GM18907 (cell line): ENCODE results near the gene COL2A1.

ENCODE experiments used
- ATAC-seq: cut with Tn5 transposase; IDR thresholded peaks from one replicate; pipeline ENCODE4 v1.9.1; 2021; ENCODE audit warnings: mild to moderate bottlenecking, moderate library complexity; ENCODE audit not compliant: unreplicated experiment

Gene COL2A1

DNA sequence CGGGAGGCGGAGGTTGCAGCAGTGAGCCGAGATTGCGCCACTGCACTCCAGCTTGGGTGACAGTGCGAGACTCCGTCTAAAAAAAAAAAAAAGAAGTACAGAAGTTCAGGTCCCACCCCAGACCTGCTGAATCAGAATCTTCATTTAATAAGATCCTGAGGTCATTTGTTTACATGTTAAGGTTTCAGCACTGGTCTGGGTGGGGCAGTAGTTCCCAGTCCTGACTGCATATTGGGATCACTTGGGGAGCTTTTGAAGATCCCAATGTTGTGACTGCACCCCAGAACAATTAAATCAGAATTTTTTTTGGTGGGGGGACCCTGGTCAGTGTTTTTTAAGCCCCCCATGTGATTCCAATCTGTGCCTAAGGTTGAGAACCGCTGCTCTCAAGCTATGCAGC lies 11.7 kb upstream of the COL2A1 start:
- ATAC-seq = no peak

DNA sequence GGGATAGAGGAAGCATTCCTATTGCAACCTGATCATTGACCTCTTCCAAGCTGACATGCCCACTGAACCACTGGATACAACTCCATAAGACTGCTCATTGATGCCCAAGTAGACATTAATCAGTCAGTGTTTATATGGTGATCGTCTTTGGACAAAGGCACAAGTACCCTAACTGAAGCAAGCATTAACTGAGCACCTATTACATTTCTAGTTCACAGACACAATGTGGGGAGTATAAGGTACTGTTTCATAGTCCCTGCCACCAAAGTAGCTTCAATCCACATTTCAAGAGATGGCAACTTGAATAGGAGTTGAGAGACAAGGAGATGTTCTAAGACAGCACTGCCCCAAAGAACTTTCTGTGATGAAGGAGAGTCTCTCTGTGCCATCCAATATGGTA lies 10.9 kb upstream of the COL2A1 start:
- no peak for ATAC-seq

DNA sequence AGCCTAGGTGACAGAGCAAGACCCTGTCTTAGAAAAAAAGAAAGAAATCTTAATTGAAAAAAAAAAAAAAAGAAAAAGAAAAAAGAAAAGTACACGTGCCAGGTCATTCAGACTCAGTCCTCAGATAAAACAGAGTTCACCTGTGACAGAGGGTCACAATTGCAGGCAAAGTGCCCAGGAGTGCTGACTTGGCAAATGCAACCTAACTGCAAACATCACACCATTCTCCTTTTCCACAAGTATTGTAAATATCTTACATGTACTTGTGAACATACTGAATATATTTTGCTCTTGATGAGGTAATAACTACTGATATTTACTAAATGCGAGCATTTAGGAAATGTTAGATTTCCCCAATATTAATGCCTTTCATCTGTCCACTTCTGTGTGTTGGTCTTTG lies 9.0 kb upstream of the COL2A1 start:
- ATAC-seq = no peak

DNA sequence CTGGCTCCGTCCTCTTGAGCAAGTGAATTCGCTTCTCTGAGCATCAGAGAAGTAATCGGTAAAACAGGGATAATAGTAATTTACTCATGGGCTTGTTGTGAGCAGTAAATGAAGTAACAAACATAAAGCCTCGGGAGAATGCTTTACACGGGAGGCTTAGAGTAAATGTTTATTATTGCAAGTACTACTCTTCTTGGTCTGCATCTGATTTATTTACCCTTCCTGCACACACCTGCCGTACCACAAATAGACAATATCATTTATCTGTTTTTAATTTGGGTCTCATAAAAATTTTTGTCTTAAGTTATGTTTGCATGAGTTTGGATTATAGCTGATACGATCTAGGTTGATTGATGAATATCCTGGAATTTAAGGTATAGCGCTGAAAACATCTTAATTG lies 7.8 kb upstream of the COL2A1 start:
- ATAC-seq = no peak

DNA sequence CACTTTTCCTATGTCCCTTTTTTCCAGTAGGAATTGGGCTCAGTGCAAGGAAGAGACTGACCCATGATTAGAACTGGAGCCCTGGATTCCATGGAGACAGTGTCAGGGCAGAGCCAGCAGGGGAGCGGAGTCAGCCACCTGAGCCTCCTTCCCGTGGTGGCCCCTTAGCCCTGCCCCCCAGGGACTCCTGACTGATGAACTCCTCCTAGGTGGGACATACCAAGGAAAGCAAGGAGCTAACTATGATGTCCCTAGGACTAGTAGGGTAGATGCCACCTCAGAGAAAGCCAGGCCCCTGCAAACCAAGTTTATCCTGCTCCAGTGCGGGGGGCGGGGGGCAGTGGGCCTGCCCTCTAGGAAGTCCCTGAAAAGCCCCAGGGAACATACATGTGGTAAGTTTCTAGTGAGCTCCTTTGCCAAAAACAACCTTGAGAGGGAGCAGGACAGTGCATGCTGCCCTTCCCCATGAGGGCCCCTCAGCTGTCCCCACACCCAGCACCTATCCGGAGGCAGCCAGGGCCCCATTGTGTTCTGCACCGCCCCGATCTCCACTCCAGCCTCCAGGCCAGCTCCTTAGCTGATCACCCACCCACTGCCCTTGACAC lies 6.2 kb upstream of the COL2A1 start:
- ATAC-seq = no peak

DNA sequence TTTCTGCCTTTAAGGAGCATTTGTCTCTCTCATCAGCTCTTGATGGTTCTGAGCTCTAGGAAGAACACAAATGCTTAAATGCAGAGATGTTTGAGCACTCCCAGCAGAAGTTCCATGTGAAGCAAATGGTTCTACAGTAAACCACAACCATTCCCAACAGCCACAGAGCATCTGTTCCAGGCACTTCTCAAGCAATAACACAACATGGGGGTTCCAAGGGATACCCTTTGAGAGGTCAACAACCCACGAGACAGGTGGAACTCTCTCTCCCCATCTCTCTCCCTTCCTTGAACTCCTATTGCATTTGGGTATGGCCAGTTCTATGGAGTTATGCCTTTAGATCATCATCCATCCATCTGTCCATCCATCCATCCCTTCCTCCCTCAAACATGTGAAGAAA lies 5.2 kb upstream of the COL2A1 start:
- no peak for ATAC-seq

DNA sequence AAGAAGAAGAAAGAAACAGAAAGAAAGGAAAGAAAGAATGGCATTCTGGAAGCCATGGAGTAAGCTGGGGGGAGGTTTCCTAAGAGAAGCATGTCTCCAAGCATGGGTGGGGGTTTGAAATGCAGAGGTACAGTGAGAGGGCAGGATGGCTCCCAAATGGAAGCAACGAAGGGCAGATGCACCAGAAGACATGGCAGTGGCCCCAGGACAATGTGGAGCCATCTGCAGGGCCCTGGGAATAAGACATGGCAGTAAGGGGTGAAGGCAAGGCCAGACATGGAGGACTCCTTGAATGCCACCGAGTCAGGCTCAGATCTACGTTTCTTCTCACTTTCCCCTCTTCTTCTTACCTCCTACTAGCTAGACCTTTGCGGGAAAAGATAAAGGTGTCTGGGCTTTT lies 4.7 kb upstream of the COL2A1 start:
- ATAC-seq = no peak

DNA sequence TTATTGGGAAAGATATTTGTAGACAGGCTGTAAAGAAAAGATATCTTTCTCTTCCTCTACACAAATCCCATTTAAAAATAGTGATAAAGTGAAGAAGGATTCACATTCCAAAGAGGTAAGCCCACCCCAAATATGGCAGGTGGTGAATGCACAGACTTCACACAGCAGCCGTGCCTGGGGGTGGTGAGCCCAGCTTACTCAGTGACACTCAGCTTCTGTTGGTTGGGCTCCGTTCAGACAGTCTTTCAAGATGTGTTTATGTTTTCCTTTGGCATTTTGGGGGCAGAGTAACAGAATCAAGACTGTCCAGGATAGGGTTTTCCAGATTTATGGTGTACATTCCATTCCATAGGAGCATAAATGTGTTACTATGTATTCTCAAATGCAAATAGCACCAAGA lies 4.1 kb upstream of the COL2A1 start:
- no peak for ATAC-seq

DNA sequence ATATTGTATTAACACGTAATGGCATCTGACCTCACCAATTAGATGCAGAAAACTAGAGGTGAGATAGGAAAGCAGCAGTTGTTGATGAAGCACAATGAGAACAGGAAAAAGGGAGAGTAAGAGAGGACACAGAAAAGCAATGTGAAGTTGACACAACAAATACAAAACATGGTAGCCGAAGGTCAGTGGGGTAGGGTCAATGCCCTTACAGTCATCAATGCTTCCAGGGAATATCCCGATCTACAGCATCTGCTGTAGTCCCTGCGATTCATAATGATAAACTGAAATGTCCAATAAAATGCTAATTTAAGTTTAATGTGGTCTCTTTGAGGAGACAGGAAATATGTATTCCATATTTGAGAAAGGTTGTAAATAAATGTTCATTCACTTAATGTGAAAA lies 2.9 kb upstream of the COL2A1 start:
- ATAC-seq = no peak

DNA sequence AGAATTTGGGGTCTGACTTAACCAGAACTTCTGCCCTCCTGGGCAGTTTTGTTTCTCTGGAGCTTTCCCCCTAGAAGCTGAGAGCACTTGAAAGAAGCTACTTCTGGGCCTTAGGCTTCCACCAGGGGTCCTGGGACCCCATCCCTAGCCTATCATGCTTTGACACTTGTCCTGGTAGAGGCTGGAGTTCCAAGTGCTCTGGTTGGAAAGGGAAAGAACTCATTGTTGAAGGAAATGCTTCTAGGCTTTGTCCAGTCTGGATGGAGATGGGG lies 1.4 kb upstream of the COL2A1 start:
- no peak for ATAC-seq

DNA sequence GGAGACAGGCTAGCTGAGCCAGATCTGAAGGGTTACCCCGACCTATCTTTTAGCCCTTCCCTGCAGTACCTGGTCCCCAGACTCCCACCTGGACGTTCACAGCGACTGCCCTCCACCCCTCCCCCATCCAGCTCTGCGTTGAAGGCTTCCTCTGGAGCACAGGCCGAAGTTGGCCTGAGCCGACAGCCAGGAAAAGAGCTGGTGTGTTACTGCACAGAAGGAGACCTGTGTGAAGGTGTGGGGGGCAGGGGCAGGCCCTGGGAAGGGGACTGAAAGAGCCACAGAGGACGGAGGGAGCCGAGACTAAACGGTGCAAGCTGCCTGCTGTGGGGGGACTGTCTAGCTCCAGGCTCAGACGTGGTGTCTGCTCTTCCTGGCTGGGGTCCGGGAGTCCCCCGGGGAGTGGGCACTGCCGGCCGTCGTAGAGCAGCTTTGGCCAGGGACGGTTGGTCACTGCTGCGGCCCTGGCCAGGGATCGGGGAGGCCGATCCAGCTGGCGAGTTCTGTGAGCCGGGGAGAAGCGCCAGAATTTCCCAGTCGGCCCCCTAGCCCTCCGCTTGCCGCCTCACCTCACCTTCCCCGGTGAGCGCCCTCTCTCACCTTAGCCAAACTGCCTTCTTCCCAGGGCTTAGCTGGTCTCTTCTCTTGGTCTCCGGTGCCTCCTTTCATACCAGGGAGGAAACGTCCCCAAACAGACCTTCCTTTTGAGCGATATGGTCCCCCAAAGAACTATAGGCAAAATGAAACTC lies 899 bp upstream of the COL2A1 start:
- ATAC-seq = no peak

DNA sequence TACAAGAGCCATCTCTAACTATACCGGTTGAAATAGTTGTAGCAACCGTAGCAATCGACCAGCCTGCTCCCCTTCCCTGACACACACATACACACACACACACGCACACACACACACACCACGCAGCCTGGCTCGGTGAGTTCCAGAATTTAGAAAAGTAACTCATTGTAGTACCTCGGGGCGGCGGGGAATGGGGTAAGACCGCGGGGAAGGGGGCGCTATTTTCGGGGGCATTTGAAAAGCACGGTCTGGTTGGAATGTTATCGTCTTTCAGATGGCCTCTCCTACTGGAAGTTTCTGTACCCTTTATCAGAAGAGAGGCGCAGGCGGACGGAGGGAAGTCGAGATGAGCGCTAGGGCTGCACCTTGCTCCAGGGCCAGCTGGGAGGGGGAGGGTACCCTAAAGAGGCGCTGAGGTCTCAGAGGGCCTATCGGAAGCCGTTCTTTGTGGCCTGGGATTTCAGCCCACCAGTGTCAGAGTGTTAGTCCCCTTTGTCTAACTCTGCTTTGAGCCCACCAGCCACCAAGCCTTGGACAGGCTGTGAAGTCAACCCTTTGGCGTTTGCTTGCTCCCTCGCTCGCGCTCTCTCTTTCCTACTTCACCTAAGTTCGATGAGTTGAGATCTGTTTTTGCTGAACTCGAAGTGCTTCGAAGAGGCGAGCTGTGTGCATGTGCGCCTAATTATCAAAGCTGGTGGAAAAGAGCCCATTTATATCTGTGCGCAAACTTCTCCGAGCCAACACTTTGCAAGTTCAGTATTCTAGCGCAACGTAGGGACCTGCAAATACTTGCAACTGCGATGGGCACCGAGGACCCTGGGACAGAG lies 837 bp downstream of the COL2A1 start:
- no peak for ATAC-seq

DNA sequence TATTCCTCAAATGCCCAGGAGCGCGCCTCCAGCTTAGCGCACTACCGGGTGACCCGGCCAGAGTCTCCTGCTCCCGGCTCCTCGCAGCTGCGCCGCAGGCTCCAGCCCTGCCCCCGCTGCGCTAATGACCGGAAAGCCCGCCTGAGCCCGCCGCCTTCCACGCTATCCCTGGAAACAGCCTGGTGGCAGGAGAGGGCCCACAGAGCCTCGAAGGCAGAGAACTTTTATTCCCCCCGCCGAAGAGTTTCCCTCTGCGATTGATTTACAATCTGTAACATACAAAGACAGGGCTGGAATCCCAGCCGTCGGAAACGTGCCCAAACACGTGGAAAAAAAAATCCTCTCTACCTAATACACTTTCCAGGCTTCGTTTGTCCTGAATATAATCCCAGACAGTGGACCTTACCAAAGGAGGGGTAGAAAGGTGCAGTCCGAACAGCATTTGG lies 1.5 kb downstream of the COL2A1 start:
- no peak for ATAC-seq

DNA sequence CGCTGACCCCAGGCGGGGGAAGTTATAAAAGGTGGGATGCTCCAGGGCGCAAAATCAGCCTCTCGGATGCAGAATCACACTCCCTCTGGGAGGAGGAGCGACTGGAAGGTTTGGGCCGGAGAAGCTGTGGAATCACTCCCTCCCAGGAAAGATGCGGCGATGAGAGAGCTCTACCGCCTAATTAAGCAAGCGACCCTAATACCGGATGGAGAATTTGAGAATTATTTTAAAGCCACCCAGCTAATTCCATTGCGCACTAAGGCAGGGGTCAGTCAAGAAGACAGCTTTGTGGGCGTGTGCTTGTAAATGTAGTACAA lies 1.9 kb downstream of the COL2A1 start:
- ATAC-seq = no peak

DNA sequence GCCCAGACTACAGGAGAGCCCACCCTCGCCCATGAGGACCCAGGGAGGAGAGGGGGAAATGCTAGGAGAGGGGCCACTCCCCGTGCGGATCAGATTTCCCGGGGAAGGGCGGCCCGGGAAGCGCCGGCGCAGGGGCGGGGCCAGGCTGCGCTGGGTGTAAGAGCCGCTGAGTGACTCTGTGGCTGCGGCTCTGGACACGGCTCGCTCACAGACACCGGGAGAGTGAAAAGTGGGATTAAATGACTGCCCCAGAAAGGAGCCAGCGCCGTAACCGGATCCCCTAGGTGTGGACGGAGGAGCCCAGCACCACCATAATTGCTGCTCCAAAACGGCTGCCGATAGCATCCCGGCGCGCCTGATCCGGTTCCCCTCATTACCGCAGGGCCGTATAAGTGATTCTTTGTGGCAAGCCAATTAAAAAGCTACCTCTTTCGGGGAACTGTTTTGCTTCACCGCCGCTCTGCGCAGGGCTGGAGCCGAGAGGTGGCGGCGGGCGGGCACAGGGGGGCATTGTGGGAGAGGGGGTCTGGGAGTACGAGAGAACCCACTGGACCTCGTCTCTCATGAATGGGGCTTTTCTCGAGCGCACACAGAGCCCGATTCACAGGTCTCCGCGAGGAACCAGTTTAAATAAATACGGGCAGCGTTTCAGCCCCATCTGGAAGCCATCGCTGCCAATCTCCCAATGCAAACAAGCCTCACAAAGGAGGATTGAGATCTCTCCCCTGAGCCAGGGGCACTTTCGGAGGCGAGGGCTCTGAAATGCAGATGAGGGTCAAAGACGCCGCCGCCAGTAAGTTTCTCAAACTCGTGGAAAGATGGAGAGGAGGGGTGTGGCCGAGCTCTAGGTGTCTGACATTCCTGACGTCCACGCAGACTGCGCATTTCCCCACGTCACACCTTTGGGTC lies 2.5 kb downstream of the COL2A1 start:
- no peak for ATAC-seq

DNA sequence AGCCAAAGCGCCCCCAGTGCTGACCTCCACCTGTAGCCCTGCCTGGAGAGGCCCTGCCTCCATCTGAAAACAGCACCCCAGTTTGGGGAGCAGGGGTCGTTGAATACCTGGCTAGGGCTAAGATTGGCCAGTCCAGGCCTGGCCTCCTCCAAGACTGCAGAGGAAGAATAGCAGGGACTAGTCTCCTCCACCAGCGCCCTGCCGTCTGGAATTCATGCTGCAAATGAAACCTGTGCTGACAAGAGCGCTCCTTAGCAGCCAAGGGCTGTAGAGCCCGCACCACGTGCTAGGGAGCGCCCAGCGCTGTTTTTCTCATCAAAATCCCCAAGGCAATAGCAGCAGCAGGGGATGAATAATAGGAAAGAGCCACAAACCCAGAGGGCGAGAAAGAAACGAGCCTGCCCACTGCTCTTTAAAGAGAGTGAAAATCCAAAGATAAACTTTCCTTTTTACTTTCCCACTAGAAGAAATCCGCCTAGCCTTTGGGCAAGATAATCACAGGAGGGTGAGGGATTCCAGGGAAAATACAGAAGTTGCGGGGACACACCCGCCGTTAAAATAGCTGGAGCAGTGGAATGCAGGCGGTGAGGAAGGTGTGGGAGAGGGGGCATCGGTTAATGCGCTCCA lies 3.3 kb downstream of the COL2A1 start:
- ATAC-seq = no peak

DNA sequence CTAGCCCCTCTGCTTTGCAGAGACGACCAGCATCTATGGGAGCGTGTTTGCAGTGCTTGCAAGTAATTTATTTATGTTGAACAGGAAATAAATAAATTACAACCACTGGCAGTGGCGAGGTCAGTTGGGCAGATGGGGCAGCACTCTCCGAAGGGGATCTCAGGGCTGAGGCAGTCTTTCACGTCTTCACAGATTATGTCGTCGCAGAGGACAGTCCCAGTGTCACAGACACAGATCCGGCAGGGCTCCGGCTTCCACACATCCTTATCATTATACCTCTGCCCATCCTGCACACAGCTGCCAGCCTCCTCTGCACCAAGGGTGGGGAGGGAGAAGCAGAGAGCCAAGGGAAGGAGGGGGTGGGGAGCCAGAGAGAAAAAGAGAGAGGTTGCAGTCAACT lies 4.5 kb downstream of the COL2A1 start:
- ATAC-seq = no peak

DNA sequence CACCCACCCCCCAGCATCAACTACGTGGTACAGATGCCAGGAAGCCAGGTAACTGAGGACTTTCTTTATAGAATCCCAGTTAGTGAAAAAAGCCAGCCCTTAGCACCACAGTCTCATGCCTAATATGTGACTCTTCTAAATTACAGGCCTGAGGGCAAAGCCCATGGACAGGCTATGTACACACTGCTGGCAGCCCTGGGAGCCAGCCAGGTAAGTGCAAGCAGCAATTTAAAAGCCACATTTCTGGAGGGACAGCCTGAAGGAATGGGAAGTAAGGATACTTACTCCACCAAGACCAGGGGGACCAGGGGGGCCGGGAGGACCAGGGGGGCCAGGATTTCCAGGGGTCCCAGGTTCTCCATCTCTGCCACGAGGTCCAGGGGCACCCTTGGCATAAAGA lies 7.0 kb downstream of the COL2A1 start:
- no peak for ATAC-seq

DNA sequence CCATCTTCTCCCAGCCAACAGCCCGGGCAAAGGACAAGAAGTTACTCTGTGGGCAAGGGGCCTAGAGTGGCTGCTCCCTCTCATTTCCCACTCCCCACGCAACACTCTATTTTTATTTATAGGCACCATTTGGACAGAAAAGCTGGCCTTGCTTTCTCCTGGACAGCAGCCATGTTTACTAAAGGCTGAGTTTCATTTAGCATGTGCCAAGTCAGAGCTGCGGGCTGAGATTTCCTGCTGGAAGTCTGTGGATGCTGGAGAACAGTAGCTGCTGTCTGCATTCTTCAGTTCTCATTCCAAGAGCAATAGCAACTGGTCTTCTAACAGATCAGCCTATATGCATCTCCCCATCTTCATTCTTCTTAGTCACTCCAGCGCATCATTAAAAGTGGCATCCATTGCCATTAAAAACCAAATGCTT lies 8.3 kb downstream of the COL2A1 start:
- no peak for ATAC-seq

DNA sequence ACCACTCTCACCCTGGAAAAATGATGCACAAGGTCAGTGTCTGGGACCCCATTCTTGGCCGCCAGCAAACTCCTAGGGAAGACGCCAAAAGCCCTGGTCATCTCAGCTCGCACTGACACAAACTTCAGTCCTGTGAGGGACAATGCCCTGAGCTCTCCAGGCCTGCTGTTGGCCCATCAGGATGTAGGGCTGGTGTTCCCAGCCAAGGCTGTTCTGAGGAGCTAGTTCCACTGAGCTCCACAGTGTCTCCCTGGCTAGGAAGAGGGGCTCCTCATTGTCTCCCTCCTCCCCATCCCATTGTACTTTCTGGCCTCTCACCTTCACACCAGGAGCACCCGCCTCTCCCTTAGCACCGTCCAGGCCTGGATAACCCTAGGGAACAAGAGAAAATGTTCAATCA lies 10.8 kb downstream of the COL2A1 start:
- ATAC-seq = no peak

DNA sequence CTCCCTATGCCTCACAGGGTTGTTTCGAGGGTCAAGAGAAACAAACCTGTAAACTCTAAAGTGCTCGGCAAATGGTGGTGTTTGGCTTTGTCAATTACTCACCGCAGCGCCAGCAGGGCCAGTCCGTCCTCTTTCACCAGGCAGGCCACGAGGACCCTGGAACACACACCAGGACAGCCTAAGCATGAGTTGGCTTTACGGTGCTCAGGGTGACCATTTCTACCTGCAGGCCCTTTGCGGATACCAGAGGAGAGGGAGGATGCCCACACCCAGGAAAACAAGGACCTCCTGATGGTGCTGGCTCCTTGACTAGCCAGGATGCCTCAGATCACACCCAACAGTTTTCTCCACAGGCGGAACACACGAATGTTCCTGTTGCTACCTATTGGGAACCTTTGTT lies 11.5 kb downstream of the COL2A1 start:
- ATAC-seq = no peak
